ENCODE measurements around the gene NNMT.
"Not testable (repeated sequence)": the region's sequence is repeated elsewhere in the genome, so short reads cannot be mapped to it uniquely, and the experiment has no call there.

NNMT gene

DNA sequence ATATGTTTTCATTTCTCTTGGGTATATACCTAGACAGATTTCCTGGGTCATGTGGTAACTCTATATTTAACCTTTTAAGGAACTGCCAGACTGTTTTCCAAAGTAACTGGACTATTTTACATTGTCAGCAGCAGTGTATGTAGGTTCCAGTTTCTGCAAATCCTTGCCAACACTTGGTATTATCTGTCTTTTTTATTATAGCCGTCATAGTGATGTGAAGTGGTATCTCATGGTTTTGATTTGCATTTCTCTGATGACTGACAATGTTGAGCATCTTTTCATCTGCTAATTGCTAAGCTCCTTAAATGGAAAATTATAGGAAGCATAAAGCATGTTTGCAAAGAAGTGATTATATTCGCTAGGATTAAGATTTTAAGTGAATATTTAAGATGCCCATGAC lies 13.9 kb downstream of the NNMT start:
- DNase-seq (ENCODE audit: low spot score), result no peak

DNA sequence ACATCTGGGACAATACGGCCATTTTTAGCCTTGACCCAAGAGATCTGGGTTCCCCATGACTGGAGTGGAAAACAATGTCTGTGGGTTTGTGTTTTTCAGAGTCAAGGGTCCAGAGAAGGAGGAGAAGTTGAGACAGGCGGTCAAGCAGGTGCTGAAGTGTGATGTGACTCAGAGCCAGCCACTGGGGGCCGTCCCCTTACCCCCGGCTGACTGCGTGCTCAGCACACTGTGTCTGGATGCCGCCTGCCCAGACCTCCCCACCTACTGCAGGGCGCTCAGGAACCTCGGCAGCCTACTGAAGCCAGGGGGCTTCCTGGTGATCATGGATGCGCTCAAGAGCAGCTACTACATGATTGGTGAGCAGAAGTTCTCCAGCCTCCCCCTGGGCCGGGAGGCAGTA lies 15.7 kb downstream of the NNMT start:
- no peak for DNase-seq (ENCODE audit: low spot score)

DNA sequence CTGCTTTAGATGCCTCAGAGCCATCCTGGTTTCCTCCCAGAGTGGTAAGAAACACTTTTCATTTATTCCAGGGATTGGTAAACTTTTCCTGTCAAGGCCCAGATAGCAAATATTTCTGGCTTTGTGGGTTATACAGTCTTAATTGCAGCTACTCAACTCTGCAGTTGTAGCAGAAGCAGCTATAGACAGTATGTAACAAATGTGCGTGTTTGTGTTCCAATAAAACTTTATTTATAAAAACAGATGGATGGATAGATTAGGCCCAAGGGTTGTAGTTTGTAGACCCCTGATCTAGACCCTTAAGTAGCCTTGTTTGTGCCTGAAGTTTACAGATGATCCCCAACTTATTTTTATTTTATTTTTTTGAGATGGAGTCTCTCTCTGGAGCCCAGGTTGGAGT lies 17.9 kb downstream of the NNMT start:
- no peak for DNase-seq (ENCODE audit: low spot score)

DNA sequence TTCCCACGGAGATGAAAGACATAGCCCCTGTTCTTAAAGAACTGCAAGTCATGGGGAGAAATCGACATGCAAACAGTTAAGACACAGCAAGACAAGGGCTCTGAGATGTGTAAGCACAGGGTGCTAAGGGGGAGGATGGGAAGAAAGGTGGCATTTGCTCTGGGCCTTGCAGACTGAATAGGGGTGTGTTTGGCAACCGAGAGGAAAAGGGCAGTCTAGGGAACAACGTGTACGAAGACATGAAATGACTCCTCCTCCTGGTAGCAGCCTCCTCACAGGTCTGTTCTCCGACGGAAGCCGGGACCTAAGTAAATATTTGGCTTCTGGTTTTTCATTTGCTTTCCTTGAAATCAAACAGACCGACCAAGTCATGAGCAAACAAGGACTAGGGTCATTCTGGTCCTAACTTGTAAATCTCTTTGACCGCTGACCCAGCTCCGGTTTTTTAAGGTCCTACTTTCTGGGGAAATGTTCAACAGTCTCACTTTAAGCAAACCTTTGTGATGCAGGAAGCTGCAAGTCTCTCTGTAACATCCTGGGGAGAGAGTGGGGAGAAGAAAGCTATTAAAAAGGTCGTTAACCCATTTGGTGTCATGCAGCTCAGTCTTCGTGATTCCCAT lies 19.7 kb downstream of the NNMT start:
- no peak for DNase-seq (ENCODE audit: low spot score)

DNA sequence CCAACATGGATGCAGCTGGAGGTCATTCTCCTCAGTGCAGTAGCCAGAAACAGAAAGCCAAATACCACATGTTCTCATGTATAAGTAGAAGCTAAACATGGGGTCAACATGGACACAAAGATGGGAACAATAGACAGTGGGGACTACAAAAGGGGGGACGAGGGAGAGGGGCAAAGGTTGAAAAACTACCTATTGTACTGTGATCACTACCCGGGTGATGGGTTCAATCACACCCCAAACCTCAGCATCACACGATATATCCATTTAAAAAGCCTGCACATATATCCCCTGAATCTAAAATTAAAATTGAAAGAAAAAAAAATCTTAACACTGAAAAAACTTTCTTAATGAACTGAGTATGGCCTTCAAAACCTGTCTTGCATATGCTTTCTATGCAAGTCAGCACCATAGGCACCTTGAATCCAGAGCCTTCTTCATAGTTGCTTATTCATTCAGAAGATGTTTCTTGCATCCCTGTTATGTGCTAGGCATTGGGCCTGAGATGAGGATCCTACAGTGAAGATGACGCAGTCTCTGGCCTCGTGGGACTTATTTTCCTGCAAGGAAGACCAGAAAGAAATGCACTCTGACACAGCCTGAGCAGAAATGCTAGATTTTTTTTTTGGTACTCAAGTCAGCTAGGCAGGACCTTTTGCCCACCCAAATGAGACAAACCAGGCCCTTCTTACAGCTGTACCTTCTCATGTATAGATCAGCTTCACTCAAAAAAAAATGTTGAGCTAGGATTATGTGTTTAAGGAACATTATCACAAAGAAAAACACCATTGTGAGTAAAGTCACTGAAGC lies 21.0 kb downstream of the NNMT start:
- DNase-seq (ENCODE audit: low spot score), result no peak

DNA sequence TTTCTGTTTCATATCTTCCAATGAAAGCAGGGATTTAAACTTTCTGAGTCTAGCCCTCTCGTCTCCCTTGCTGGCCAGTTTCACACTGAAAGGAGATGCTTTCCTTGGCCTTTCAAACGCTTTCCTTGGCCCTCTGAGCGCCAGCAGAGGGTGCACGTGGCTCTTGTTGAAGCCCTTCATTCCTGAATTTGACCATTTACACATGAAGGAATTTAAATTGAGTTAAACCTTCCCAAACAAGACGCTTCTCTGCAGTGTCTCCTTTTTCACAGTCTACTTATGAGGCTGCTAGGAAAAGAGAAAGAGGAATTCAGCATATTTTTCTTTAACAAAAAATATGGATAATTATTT lies 21.6 kb downstream of the NNMT start:
- DNase-seq (ENCODE audit: low spot score), result no peak

DNA sequence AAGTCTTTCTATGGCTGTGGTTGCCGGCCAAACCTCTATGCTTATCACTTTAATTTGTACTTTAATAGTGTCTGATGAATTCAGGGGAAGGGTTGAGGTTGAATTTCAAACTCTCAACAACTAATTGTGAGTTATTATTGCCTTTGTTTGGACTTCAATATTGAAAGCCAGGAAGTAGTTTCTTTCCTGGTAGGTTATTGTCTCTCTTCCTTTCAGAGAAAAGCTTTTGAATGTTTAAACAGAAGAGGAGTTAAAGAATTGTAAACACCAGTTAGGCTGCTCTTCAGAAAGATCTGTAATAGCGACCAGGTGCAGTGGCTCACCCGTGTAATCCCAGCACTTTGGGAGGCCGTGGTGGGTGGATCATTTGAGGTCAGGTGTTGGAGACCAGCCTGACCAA lies 22.2 kb downstream of the NNMT start:
- DNase-seq (ENCODE audit: low spot score), result no peak

DNA sequence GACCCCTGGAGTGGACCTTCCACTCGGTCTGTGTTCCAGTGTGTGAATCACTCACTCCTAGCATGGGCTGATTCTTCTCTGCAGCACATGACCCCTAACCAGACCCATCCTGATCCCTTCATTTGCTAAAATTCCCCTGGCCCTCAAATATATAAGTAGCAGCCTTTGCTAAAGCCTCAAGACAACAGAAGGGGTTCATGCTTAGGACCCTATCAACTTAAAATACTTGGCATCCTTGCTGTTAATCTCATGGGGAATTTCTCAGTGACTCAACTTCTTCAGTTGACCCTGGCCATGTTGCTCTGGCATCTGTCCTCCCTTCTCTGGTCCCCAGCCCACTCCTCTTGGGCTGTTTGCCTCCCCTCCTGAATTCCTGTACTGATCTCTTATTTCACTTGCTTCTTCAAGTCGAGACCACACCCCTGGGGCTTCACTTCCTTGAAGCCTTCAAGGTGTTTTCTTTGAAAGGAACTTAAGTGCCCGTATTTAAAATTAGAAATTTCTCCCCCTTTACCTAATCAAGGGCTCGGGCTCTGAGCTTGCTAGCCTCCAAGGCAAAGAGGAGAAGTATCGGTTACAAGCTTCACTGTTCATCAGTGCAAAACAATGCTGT lies 23.6 kb downstream of the NNMT start:
- no peak for DNase-seq (ENCODE audit: low spot score)

DNA sequence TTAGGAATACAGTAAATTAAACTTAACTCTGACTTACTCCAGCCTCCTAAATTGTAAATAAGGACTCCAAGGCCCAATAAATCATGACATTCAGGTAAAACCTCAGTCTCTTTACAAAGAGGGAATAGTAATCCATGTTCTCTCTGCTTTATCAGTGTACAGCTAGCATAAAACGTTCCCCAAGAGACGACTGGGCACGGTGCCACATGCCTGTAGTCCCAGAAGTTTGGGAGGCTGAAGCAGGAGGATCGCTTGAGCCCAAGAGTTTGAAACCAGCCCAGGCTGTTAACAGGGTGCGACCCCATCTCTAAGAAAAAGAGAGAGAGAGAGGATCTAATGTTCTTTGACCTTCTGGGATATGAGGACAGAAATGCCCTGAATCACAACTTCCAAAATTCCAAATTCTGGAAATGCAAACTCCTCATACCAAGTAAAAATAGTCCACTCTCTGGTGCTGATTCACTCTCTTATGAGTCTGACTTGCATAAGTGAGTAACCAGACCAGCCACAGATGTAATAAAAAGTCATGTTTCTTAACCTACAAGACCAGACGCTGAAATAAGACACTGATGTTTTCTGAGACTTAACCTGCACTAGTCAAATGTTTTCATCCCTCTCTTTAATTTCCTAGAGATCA lies 25.5 kb downstream of the NNMT start:
- no peak for DNase-seq (ENCODE audit: low spot score)

DNA sequence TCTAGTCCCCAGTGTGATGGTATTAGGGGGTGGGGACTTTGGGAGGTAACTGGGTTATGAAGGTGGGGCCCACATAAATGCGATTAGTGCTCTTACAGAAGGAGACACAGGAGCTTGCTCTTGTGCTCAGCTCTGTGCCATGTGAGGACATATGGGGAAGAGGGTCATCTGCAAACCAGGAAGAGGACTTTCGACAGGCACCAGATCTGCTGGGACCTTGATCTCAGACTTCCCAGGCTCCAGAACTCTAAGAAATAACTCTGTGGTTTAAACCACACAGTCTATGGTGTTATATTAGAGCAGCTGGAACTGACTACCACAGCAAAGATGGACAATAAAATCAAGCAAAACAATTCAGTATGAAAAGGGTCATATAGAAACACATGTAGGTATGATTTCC lies 26.7 kb downstream of the NNMT start:
- DNase-seq (ENCODE audit: low spot score), result no peak

DNA sequence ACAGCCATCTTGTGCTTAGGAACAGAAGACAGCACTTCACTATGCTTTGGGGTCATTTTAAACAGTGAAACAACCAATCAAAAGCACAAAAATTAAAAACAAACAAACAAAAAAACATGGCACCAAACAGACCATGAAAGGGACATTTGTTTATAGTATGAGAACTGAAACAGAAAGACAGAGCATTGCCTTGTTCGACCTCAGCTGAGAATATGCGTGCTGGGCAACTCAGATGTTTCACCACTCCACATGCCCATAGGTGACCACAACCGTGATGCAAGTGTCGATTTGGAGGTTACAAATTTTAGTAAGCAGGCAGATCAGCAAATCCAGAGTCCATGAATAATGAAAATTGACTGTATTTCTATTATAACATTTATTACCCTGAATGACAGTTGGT lies 30.0 kb downstream of the NNMT start:
- no peak for DNase-seq (ENCODE audit: low spot score)

DNA sequence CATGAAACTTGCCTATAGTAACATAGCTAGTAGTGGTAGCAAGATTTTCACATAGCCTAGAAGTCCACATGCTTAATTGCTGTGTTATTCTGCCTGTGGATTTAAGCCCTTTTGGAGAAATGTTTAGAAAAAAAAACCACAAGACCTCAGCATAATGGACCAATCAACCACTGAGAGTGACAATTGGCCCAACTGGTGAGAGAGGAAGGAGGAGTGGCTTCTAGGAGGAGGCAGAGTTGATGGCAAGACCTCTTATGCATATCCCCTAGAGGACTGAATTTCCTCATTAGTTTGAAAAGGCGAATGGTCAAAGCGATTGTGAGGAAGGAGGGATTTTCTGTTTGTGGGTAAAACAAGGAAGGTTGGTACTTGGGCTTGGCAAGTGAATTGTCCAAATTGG lies 30.6 kb downstream of the NNMT start:
- no peak for DNase-seq (ENCODE audit: low spot score)

DNA sequence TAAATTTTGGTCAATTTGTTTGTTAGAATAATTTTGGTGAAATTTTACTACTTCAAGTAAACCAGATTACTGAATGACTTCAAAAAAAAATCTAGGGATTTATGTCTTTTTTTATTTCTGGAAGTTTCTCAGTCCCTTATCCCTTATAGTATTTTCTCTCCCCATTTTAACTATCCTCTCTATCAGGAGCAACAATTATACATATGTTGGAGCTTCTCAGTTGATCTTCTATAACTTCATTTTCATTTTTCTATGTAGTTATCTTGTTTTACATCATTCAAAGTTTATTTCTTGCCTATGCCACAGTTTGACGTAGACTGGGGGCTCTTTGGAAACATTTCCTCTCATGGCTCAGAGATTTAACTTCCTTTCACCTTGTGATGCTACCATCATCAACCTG lies 34.2 kb downstream of the NNMT start:
- DNase-seq (ENCODE audit: low spot score), result no peak

DNA sequence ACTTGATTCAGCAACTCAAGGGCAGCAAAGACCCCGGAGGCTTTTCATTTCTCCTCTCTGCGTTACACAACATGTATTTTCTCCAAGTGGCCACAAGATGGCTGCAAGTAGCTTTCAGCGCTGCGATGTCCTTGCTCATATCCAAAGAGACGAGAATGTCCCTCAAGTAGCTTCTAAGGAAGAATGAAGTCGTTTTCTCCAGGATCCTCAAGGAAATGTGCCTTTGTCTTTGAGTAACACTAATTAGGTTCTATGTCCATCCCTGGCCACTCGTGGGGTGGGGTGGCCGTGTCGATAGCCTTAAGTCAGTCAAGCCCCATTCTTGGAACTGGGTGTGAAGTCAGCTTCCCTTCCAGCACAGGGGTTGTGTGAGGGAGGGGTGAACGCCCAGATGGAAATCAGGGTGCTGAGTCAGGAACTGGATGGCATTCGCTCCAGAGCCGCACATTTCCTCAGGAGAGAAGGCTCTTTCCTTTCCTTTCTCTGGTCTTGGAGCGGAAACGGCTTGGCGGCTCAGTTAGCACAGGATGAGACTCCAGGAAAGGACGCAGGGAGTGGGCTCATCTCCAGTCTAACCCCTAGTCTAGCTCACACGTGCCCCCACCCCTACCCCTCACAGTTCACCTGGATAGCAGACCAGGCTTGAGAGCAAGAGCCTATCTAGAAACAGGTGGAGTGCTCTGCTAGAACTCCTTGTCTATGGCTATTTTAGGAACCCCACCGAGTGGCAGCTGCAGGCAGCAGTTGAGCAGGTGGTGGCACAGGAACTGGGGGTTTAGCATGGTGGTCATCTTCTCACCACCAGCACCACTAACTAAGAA lies 44.3 kb downstream of the NNMT start:
- DNase-seq (ENCODE audit: low spot score), result no peak

DNA sequence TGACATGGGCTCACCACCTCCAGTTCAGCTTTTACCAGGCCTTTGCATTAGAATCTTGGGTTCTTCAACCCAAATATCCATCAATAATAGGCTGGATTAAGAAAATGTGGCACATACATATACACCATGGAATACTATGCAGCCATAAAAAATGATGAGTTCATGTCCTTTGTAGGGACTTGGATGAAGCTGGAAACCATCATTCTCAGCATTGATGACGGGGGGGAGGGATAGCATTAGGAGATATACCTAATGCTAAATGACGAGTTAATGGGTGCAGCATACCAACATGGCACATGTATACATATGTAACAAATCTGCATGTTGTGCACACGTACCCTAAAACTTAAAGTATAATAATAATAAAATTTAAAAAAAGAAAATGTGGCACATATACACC lies 45.5 kb downstream of the NNMT start:
- not testable (repeated sequence) for DNase-seq (ENCODE audit: low spot score)

DNA sequence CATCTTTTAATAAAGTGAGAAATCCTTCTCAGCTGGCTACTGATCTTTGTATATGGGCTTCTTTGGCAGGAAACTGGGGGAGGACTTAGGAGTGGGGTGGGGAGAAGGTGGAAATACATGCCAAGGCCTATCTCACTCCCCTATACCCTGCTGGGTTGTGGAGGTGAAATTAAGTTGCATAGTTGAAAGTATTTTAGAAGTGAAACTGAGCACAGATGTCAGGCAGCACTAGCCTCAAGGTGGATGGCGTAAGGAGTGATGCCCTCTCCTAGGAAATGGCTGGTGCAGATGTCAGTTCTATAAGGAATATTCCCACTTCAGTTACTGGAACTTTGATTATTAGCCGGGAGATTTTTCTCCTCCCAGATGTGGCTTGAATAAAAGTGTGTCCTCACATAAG lies 46.3 kb downstream of the NNMT start:
- no peak for DNase-seq (ENCODE audit: low spot score)

DNA sequence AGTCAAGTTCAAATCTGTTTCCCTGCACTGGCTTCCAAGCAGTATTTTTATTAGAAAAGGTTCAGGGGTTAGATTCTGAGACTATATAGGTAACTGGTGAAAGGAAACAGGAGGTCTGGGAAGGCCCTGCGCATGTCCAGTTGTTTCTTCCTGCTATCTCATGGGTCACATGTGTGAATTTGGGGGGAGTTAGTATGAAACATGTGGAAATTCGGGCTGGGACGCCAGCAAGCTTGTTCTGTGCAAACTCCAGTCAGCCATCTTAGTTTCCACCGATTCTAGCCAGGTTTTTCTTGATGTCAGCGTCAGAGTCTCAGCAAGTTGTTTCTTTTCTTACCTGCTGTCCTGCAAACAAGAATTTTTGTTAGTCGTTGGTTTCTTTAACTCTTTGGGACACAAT lies 46.8 kb downstream of the NNMT start:
- no peak for DNase-seq (ENCODE audit: low spot score)

DNA sequence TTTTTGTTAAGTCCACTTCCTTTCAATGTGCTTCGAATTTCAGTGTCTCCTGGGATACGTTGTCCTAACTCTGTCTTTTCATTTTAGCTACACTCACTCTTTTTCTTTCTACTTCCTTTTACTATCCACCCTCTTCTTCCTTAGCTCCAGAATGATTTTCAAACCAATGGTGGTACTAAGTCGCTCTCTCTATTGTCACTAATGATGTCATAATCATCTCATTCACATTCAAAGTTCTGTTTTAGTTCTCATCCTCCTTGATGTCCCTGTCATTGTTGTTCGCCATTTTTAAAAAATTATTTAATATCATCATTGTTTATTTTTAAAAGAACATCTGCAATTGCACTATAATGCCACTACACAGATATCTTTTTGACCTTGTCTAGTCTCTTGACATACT lies 47.3 kb downstream of the NNMT start:
- no peak for DNase-seq (ENCODE audit: low spot score)

DNA sequence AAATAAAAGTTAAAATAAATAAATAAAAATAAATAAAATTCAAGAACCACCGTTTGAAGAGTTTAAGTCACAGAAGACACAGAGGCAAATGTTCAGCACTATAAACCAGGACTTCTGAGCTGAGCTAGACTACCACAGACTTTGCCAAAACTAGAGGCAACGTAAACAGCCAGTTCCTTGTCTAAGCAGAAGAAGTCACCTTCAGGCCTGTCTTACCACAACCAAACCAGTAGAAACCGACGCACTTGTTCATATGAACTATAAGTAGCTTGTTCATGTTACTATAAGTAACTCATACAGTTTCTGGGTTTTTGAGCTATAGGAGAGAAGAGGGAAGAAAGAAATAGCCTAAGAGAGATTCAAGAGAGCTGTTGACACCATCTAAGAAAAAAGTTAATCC lies 48.3 kb downstream of the NNMT start:
- no peak for DNase-seq (ENCODE audit: low spot score)

DNA sequence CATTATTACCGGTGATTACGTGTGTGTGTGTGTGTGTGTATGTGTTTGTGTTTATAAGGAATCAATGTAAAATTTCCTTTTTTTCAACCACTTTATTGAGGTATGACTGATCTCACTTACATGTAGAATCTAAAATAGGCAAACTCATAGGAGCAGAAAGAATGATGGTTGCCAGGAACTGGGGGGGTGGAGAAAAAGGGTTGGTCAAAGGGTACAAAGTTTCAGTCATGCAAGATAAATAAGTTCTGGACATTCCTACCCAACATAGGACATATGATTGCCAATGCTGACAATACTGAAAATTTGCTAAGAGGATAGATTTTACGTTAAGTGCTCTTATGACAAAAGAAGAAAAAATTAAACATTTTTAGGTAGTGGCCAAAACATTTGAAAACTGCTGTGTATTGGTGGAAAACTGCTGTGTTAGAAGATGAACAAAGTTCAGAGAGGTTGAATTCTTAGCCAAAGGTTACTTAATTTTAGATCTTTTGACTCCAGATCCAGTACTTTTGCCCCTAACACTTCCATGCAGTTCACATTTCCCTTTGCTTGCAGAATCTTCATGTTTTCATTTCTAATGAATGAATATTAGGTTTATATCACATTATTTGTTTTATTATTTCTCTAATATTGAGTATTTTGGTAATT lies 49.5 kb downstream of the NNMT start:
- no peak for DNase-seq (ENCODE audit: low spot score)

DNA sequence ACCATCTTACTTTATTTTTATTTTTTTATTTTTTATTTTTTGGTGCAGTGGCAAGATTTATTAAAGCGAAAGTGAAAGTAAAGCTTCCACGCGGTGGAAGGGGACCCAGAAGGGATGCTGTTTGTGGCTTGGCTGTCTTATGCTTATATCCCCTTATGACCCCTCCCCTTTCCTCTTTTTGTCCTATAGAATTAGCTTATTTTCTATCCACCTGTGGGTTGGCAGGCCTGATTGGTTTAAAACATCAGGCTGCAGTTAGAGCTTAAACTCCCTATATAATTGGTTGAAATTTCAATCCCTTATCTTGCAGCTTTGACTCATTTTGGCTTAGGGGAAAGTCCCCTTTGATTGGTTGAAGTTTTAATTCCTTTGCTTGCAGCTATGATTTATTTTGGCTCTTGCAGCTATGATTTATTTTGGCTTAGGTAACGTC lies 50.5 kb downstream of the NNMT start:
- no peak for DNase-seq (ENCODE audit: low spot score)
